ENCODE data around the gene METRNL.
"Not testable (repeated sequence)": the region's sequence is repeated elsewhere in the genome, so short reads cannot be mapped to it uniquely, and the experiment has no call there.

Gene METRNL

GRCh38 chr17:83053021-83053681 lies 26.3 kb upstream of the METRNL start:
- DNase-seq: no peak

- DNase-seq: no peak
Measured at GRCh38 chr17:83053739-83054451, 25.5 kb upstream of the METRNL start.

- DNase-seq: no peak
Measured at GRCh38 chr17:83054518-83055125, 24.8 kb upstream of the METRNL start.

GRCh38 chr17:83055176-83055575 lies 24.2 kb upstream of the METRNL start:
- not testable (repeated sequence) for DNase-seq

GRCh38 chr17:83055911-83056582 lies 23.4 kb upstream of the METRNL start:
- DNase-seq: no peak

GRCh38 chr17:83056583-83057396 lies 22.6 kb upstream of the METRNL start:
- no peak for DNase-seq

- no peak for DNase-seq
Measured at GRCh38 chr17:83057397-83057761, 22.0 kb upstream of the METRNL start.

GRCh38 chr17:83057793-83058265 lies 21.6 kb upstream of the METRNL start:
- DNase-seq: no peak

GRCh38 chr17:83058266-83058798 lies 21.1 kb upstream of the METRNL start:
- DNase-seq: no peak

- no peak for DNase-seq
Measured at GRCh38 chr17:83061586-83061985, 17.8 kb upstream of the METRNL start.

GRCh38 chr17:83062011-83062817 lies 17.2 kb upstream of the METRNL start:
- no peak for DNase-seq

GRCh38 chr17:83062818-83063671 lies 16.4 kb upstream of the METRNL start:
- no peak for DNase-seq

- no peak for DNase-seq
Measured at GRCh38 chr17:83064021-83064731, 15.2 kb upstream of the METRNL start.

- no peak for DNase-seq
Measured at GRCh38 chr17:83064732-83065659, 14.4 kb upstream of the METRNL start.

GRCh38 chr17:83065660-83066542 lies 13.5 kb upstream of the METRNL start:
- no peak for DNase-seq

- DNase-seq: not testable (repeated sequence)
Measured at GRCh38 chr17:83066543-83066890, 12.9 kb upstream of the METRNL start.

- DNase-seq: no peak
Measured at GRCh38 chr17:83067071-83067717, 12.2 kb upstream of the METRNL start.

All from cortex of kidney (tissue), 1 donor.